Esophagus squamous epithelium (tissue), 4 donors: ENCODE measurements around the gene FAAP20.

Source experiments
- CTCF ChIP-seq, 6 experiments: fragments of 450-650 bp in 4 of 6; fragments of 200-600 bp in 2 of 6; sonication (generic) in 2 of 6; IDR thresholded peaks; one replicate each; pipeline ENCODE4 v1.5.1; 2016 to 2019; ENCODE audit warnings: antibody characterized with exemption in 6 of 6, mild to moderate bottlenecking in 4 of 6, moderate library complexity in 4 of 6
- POLR2A ChIP-seq, 4 donors: fragments of 450-650 bp; IDR thresholded peaks; one replicate each; pipeline ENCODE4 v1.6.1; 2017; ENCODE audit warnings: antibody characterized with exemption in 4 of 4, mild to moderate bottlenecking in 4 of 4, moderate library complexity in 3 of 4

- no peak for TF ChIP-seq CTCF (IDR thresholded peaks at IDR 0.05)
- TF ChIP-seq POLR2A (IDR thresholded peaks at IDR 0.05) = no peak
Observed at GRCh38 chr1:2224170-2224584, 29.6 kb upstream of the FAAP20 start.
